A204.1 (cell line): Measurements from ENCODE around the gene ARHGAP4.

Experiments used
- FAIRE-seq: peaks from 2 replicates; lab custom pipeline; 2012; peaks lifted over from hg19 to GRCh38; lab: Jason Lieb, UNC

ARHGAP4 gene

DNA sequence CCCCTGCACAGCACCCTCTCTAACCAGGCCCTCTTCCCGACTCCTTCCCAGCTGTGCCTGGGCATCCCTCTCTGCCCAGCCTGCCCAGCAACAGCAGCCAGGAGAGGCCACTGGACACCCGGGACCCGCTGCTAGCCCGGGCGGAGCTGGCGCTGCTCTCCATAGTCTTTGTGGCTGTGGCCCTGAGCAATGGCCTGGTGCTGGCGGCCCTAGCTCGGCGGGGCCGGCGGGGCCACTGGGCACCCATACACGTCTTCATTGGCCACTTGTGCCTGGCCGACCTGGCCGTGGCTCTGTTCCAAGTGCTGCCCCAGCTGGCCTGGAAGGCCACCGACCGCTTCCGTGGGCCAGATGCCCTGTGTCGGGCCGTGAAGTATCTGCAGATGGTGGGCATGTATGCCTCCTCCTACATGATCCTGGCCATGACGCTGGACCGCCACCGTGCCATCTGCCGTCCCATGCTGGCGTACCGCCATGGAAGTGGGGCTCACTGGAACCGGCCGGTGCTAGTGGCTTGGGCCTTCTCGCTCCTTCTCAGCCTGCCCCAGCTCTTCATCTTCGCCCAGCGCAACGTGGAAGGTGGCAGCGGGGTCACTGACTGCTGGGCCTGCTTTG, 20.5 kb downstream of the ARHGAP4 start:
- FAIRE-seq, result no peak

DNA sequence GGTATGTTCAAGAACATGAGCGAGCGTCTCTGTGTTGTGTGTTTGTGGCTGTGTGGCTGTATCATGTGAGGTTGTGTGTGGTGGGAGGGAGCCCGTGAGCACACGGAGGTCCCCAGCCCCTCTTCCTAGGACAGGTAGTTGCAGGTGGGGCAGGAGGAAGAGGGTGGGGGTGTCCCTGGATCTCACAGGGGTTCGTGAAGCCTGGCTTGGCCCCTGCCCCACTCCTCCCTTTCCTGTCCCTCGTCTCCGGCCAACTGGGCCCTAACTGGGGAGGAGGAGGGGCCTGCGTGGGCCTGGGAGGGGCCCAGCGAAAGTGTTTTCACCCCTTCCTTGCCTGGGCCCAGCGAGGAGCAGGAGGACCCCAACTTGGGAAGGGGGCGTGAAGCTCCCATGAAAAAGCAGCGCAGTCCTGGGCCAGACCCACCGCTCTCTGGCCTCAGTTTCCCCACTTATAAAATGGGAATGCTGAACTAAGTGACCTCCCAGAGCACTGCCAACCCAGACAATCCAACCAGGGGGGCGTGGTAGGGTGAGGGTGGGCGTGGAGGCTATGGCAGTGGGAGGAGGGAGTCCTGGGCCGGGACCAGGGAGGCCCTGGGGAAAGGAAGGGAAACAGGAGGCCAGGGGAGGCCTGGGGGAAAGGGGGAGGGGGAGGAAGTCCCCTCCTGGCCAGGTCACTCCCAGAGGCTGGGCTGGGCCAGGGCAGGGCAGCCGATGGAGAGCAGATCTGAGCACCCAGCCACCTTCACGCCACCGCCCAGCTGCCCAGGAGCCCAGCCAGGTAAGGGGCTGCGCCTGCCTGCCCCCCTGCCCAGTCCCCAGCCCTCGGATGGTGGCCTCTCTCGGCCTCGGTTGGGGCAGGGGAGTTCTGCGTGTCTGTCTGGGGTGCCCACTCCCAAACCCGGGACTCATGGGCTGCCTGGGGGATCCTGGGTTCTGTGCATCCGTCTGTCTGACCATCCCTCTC, 21.8 kb downstream of the ARHGAP4 start, which contains the start of gene AVPR2:
Gene AVPR2 (plus strand): TSS at position 683 of the 967 bp plus-strand sequence. CDS start 473 bp downstream, outside the sequence.
- no peak for FAIRE-seq

DNA sequence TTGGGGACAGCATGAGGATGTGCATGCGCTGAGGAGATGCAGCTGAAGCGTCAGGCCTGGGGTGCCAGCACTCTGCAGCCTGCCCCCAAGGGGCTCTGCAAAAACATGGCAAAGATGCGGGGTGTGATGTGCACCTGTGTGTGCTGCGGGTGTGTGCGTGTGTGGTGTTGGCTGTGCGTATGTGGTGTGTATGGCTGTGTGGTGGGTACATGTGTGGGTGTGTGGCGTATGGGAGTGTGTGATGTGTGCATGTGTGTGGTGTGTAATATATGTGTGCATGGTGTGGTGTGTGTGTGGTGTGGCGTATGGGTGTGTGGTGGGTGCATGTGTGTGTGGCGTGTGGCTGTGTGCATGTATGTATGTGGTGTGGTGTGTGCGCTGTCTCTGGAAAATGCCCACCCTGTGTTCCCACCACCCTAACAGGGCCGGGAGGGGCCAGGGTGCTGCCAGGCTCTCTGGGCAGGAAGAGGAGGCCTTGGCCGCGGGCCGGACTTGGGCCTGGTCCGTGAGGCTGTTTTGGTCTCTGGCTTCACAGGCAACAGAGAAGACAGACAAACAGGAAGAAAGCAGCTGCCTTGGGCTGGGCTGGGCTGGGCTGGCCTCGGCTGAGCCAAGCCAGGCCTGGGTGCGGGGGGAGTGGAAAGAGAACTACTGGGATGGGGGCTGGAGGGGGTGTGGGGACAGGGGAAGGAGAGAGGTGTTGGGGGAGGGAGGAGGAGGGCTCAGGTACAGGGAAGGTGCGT, 22.7 kb downstream of the ARHGAP4 start:
- FAIRE-seq, result no peak

- no peak for FAIRE-seq
These were observed 23.7 kb downstream of the ARHGAP4 start for GRCh38 chrX:153902385-153902784.

DNA sequence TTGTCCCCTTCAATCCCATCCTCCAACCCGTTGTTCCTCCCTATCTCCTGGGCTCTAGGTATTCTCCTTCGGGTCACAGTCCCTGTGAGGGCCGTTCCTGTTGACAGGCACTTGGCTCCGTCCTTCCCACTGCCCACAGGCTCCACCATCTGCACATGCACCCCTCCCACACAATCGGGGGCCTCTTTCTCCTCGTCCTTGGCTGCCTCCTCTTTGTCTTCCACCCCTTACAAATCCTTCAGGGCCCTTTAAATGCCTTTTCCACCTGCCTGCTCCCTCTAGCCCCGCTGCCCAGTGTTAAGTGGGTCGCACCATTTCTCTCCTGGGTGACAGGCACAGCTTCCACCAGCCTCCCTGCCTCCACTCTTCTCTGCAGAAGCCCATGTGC, 24.3 kb downstream of the ARHGAP4 start:
- FAIRE-seq, result no peak

DNA sequence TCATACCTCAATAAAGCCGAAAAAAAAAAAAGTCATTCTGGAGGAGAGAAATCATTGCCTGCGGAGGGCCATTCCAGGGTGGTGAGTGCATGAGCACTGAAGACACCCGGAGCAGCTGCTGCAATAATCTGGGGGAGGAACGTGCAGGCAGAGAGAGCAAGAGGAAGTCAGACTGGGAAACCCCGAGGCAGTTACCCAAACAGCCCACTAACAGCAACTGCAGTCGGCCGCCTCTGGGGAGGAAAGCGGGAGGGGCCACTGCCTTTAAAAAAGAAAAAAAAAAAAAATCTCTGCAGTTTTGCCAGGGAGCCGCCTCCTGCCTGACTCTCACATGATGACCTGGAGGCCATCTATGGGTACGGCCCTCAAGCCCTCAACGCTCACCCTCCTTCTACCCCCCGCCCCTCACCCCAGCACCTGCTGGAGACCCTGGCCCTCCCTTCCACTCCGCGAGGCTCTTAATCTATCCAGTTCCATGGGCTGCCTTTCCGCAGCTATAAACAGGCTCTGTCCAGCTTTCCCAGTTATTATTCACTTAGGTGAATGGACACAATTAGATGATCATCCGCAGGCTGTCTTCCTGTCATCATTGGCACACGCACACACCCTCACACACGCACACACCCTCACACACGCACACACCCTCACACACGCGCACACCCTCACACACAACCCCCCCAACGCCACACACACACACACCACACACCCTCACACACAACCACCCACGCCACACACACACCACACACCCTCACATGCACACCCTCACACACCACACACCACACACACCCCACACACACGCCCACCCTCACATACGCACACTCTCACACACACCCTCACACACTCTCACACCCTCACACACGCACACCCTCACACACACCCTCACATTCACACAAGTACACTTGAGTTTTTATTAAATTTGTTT, 25.0 kb downstream of the ARHGAP4 start:
- no peak for FAIRE-seq

DNA sequence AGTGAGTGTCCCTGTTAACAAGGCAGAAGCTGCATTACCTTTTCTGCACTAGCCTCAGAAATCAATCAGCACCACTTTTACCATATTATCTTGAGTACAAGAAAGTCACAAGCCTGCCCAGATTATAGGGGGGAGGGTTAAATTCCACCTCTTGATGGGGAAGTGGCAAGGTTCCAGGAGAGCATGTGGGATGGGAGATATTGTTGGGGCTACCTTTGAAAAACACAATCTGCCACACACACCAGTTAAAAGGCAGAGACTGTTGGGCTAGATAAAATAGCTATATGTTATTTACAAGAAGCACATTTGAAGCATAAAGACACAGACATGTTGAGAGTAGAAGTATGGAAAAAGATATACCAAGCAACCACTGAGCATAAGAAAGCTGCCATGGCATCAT, 28.2 kb downstream of the ARHGAP4 start:
- no peak for FAIRE-seq

GRCh38 chrX:153889123-153889522, 36.9 kb downstream of the ARHGAP4 start:
- FAIRE-seq, result no peak

- no peak for FAIRE-seq
These were observed 37.7 kb downstream of the ARHGAP4 start for GRCh38 chrX:153888344-153888743.

DNA sequence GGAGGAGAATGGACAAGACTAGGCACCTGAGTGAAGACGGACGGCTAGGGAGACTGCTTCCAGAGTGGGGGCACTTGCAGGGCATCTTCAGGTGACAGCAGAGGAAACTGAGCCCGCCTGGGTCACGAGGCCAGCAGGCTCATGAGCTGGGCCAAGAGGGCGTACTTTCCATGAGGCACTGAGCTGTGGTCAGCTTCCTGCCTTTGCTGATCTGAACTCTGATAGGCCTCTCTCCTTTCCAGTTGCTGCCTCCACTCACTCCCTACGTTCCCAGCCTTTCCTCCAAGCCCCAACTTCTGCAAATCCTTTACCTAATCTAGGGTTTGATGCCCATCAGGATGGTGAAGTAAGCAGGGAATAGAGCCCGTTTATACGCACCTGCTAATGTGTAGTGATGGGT, 38.7 kb downstream of the ARHGAP4 start:
- FAIRE-seq, result no peak

GRCh38 chrX:153886915-153887314, 39.1 kb downstream of the ARHGAP4 start:
- no peak for FAIRE-seq

DNA sequence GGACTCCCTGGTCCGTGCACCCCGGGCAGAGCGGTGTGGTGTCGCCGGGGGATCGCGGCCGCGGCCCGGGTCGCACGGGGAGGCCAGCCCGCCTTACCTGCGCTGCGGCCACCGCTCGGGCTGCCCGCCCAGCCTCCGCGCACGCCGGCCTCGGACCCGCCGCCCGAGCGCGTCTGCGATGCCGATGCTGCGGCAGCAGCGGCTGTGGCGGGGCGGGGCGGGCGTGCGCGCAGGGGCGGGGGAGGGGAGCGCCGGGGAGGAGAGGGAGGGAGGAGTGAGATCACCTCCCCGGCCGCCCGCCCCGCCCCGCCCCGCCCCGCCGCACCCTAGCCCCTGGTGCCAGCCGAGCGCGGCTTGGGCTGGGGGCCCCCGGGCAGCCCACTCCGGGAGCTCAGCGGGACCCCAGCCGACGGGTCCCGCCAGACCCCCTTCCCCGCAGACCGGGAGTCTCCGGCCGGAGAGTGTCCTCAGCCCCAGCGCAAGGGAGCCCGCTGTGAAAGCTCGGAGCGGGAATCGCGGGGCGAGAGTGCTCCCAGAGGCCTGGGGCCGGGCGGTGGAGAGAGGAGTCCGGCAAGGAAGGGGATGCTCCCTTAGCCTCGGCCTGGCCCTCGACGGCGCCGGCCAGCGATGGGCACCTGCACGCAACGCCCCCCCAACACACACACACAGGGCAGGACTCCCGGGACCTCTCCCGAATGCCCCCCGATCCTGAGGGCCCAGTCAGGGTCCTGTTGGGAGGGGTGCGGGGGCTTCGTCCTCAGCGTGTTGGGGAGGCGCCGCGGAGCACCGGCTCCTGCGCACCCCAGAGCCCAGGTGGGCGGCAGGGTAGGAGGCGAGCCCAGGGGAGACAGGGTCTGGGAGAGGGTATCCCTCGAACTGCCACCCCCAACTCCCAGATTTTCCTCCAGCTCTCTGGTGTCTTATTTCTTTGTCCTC, 39.8 kb downstream of the ARHGAP4 start, which contains the start of gene L1CAM:
Gene L1CAM (minus strand): TSS at position 206 of the 936 bp plus-strand sequence. CDS start 10,337 bp downstream, outside the sequence.
- FAIRE-seq, result no peak

DNA sequence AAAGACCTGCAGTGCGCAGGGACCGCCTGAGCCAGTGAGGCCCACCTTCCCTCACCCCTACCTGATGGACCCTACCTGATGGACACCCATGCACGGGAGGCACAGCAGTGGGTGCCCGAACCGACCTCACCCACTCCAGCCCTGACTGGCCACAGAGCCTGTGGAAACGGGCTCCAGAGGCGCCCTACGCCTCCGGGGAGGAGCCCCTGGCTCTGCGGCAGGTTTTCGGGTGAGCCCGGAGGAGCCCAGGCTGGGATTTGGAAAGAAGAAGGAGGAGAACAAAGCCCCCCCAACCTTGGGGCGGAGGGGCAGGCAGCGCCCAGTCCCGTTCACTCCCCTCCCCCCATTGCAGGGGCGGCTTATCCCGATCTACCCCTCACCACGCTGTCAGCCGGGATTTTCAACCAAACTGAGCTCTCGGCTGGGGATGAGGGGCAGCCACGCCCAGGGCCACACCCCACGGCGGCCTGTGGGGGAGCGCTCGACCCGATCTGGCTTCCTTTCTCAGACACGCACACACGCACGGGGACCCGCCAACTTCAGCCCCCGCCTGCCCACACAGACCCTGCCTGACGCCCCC, 40.8 kb downstream of the ARHGAP4 start:
- FAIRE-seq, result no peak

DNA sequence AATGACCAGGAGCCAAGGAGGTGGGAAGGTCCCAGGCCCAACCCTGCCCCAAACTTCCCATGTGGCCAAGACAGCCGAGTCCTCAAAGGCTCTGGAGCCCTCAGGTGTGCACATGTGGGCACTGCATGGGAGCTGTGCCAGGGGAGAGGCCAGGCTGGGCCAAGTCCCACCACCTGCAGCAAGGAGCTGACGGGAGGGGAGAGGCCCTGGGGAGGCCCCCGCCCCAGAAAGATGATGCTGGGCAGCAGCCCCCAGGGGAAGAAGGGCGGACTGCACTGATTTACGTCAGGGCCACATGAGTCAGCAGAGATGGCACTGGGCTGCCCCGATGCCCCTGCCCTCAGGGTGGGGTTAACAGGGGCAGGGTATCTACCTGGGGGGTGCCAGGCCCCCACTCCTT, 41.5 kb downstream of the ARHGAP4 start:
- no peak for FAIRE-seq

DNA sequence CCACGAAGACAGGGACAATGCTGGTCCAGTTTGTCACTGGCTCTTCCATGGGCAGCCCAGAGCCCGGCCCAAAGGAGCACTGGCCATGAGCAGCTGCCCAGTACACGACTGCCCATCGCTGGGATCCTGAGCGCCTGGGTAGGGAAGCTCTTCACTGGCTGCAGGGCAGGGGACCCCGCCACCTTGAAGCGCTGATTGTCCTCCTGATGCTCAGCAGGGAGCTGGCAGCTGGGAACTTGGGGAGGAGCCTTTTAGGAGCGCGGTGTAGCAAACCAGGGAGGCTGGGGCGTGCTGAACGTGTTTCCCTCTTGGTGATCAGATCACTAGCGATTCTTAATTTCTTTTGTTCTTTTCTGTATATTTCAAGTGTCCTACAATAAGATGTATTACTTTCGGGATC, 41.9 kb downstream of the ARHGAP4 start:
- no peak for FAIRE-seq

DNA sequence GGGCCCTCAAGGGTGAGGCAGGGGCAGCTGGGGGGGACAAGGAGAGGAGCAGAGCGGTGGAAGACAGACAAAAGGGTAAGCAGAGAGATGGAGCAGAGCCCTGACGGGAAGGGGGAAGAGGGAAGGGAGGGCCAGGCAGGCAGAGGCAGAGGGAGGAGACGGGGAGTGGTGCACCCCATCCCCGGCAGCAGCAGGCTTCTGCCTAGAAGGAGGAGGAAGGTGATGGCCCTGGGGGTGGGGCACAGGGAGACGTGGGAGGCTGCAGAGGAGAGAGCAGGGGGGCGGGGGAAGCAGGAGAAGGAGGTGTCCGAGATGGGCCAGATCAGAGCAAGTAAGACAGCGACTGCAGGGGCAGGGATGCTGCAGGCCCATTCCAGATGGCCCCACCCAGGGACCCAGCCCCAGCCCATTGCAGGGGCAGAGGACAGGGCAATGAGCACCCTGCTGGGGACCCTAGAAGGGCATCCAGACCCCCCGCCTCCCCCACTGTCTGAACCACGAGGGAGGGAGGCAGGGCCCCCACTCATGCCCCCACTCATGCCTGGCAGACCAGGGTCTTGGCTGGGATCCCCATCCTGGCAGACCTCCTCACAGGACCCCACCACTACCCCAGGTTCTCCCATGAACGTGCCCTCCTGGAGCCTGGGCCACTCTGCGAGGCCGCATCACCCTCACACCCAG, 42.8 kb downstream of the ARHGAP4 start:
- no peak for FAIRE-seq

DNA sequence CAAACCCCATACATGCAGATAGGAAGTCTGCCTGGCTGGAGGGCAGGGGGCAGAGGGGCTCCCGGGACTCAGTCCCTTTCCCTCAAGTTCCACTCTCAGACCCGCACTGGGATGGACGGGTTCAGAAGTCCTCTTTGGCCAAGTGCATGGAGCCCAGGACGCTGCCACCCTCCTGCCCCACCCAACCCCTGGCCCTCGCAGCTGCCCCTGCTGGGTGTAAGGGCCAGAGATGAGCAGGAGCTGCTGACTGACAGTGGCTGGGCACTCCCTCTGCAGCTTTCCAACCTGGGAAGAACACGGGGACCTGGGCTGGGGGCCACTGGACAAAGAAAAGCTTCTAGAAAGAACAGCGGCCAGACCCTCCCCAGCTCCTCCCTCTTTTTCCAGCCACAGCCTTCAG, 43.5 kb downstream of the ARHGAP4 start:
- no peak for FAIRE-seq

DNA sequence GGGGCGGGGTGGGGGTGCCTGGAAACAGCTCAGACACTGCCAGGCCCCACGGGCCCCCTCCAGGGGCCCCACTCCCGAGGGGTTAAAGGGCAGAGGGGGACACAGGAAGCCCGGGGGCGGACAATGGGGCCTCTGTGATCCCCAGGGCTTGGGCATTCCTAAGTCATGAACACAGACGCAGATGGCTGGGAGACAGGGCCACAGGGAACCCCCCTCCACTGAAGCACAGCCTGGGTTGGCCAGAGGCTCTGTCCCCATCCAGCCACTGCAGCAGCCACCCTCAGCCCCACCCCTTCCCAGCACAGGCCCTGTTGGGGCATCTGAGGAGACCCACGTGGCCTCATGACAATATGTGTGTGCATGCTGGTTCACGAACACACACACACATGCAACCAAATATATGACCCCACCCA, 44.0 kb downstream of the ARHGAP4 start:
- no peak for FAIRE-seq

DNA sequence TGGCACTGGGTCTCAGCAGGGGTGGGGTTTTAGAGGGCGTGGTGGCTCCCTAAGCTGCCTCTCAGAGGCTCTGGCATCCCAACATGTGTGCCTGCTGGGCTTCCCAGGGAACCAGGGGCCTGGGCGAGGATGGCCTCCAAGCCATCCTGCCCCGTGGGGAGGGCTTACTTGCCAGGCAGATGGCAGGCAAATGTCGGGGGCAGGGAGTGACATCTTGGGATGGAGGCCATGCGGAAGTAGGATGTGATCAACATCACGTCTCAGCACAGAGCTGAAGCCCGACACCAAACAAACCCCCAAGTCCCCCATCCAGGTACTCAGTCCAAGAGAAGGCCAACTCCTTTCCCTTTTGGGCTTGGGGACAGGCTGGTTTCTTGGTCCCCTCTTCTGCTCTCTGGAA, 44.8 kb downstream of the ARHGAP4 start:
- FAIRE-seq, result no peak

- FAIRE-seq, result no peak
These were observed 45.6 kb downstream of the ARHGAP4 start for GRCh38 chrX:153880440-153880815.
